Epithelial cell of esophagus (primary cell): ENCODE data around the gene NAT8L.

ENCODE experiments used
- DNase-seq: peaks from one replicate; pipeline ENCODE4 v3.0.0; 2010; ENCODE audit warnings: low read depth
- H3K4me3 ChIP-seq: 2 replicates; pipeline ENCODE4 v1.5.1; 2011; ENCODE audit warnings: mild to moderate bottlenecking, low read length, control low read depth
- TF ChIP-seq, protein P1 (sequence below): IDR thresholded peaks from 2 replicates; pipeline ENCODE4 v1.5.1; 2011; ENCODE audit warnings: low read depth, mild to moderate bottlenecking, low read length, control low read depth, inconsistent platforms; ENCODE audit not compliant: insufficient read depth; ENCODE audit errors: missing control alignments

Gene NAT8L

DNA sequence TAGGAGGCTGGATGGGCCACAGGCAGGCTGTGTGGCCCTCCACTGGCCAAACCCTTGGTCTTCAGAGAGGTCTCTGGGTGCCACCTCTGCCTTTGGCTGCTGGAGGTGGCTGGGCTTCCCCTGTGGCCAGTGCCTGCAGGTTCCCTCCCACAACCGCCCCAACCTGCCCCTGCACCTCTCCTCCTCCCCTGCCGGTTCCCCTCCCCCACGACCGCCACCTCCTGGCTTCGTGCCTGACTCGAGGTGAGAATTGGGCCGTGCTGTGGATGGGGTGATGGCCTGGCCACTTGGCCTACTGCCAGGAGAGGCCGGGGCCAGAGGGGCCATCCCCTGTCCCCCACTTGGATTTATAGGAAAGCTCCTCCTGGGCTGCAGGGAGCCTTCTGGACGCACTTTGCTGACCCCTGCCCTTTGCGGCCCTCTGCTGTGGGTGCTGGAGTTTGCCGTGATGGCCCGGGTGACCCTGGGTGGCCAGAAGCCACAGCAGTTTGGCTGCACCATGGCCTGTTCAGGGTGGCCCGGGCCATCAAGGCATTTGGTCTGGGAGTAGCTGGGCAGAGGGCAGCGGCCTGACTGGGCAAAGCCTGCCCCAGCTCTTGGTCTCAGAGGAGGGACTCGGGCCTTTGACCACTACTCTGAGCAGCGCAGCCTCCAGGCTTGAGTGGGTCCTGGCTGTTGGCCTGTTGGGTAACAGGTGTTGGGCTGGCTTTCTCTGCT is 3.8 kb downstream of the NAT8L start:
- TF ChIP-seq, protein P1, sequence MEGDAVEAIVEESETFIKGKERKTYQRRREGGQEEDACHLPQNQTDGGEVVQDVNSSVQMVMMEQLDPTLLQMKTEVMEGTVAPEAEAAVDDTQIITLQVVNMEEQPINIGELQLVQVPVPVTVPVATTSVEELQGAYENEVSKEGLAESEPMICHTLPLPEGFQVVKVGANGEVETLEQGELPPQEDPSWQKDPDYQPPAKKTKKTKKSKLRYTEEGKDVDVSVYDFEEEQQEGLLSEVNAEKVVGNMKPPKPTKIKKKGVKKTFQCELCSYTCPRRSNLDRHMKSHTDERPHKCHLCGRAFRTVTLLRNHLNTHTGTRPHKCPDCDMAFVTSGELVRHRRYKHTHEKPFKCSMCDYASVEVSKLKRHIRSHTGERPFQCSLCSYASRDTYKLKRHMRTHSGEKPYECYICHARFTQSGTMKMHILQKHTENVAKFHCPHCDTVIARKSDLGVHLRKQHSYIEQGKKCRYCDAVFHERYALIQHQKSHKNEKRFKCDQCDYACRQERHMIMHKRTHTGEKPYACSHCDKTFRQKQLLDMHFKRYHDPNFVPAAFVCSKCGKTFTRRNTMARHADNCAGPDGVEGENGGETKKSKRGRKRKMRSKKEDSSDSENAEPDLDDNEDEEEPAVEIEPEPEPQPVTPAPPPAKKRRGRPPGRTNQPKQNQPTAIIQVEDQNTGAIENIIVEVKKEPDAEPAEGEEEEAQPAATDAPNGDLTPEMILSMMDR, result no peak
- no peak overlapping the region for H3K4me3 ChIP-seq
- no peak for DNase-seq

DNA sequence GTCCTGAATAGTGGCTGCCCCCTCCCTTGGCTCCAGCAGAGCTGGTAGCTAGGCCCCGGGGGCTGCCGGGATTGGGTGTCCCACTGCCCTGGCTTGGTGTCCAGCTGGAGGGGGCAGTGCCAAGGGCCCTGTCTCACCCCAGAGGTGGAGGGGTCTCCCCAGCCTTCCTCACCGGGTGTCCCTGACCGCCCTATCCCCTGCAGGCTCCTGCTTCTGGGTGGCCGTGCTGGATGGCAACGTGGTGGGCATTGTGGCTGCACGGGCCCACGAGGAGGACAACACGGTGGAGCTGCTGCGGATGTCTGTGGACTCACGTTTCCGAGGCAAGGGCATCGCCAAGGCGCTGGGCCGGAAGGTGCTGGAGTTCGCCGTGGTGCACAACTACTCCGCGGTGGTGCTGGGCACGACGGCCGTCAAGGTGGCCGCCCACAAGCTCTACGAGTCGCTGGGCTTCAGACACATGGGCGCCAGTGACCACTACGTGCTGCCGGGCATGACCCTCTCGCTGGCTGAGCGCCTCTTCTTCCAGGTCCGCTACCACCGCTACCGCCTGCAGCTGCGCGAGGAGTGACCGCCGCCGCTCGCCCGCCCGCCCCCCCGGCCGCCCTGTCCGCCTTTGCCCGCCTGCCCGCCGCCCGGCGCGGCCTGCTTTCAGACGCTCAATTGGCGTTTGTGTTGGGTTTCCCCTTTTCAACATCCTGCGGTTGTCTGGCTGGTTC is 4.6 kb downstream of the NAT8L start:
- DNase-seq, result no peak
- TF ChIP-seq, protein P1, result no peak
- H3K4me3 ChIP-seq, result no peak overlapping the region

DNA sequence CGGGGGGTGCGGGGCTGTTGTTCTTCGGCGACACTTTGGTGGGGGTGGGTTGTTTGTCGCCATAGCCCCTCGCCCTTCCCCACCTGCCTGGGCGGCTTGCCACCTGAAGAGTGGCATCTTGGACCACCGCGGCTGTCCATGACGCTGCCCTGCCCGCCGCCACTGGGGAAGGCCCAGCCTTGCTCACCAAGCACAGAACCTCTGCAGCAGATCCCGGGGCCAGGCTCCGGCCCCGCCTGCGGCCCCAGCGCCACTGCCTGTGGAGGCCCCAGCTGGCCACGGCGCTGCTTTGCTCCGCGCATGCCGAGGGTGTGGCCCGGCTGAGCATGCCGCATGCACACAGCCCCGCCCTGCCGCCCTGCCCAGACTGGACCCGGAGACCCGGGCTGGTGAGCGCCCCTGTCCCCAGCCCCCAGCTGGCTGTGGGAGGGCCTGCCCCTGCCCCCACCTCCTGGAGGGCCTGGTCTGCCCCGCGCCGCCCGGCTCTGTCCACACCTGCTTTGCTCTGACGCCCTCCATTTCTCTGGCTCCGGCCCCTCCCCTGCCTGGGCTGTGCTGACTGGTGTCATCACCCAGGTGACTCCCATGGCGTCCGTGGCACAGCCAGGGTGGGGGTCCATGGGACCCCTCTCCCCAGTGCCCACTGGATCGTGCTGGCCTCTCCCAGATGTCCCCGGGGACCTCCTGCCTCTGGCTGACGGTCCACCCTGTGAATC is 5.3 kb downstream of the NAT8L start:
- no peak overlapping the region for H3K4me3 ChIP-seq
- no peak for DNase-seq
- TF ChIP-seq, protein P1, result no peak

DNA sequence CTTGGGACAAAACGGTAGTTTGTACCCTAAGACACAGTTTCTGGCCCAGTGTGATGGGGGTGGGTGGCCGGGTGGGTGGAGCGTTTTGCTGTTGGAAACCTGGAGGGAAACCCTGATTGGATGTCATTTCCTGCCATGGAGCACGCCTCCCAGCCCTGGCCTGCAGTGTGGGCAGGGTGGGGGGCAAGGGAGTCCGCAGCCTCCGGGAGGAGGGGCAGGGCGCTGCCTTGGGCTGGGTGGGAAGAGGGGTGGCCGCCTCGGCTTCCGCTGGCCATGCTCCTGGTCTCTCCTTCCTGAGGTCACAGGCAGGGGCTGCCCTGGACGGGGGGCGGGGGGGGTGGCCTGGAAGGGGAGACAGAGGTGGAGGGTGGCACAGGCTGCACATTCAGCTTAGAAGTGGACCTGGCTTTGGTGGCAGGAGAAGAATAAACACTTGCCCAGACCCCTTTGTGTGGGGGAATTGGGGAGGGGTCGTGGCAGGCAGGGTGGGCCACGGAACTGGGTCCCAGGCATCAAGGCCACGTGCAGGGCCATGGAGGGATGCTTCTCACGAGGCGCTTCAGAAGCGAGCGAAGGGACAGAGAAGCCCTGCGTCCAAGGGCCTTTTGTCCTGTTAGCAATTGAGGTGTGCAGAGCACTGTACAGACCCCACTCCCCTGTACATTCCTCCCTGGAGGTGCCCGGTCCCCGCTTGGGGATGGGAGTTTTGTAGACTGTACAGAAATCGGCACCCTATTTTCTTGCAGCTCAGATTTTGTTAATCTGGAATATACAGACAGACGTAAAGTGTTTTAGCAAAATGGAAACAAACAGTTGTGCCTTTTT is 6.2 kb downstream of the NAT8L start:
- no peak overlapping the region for H3K4me3 ChIP-seq
- TF ChIP-seq, protein P1, result no peak
- DNase-seq, result no peak

DNA sequence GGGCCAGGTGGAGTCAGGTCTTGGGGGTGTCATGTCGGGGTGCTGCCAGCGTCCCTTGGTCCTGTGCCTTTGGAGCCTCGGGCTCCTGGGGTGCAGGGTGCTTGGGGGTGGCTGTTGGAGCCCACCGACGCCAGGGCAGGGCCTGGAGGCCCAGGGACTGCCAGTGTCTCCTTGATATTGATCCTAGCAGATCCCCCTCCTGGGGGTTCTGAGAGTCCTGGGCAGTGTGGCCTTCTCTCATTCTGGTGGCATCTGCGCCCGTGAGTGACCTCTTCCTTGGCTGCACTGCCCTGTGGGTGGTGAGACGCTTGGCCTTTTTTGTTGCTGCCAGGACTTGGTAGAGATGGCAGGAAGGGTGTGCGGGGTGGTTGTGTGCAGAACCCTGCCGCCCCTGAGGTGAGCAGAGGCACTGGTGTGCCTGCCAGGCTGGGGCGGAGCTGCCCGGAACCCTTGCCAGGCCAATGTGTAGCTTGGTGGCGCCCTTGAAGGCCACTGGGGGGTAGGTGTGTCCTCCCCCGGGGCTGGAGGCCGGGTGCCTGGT is 7.0 kb downstream of the NAT8L start:
- no peak for DNase-seq
- no peak overlapping the region for H3K4me3 ChIP-seq
- TF ChIP-seq, protein P1, result no peak
